KMS-11 (cell line): ENCODE measurements around the gene FADS3.

Source experiments
- H2AFZ ChIP-seq: fragments of 200-600 bp; sonication (generic); 2 replicates; pipeline ENCODE4 v1.6.1; 2016; ENCODE audit warnings: antibody characterized with exemption, mixed run types, low read depth
- H3K27ac ChIP-seq: fragments of 200-600 bp; sonication (generic); 2 replicates; pipeline ENCODE4 v1.6.1; 2016; ENCODE audit warnings: mild to moderate bottlenecking, mixed run types
- H3K27me3 ChIP-seq: fragments of 200-600 bp; sonication (generic); 2 replicates; pipeline ENCODE4 v1.6.1; 2017; ENCODE audit warnings: mild to moderate bottlenecking, low read depth, mixed run types, moderate library complexity; ENCODE audit not compliant: insufficient read depth
- H3K36me3 ChIP-seq: fragments of 200-600 bp; sonication (generic); 2 replicates; pipeline ENCODE4 v1.6.1; 2017; ENCODE audit warnings: mild to moderate bottlenecking, mixed run types; ENCODE audit not compliant: insufficient read depth
- H3K4me1 ChIP-seq: fragments of 200-600 bp; sonication (generic); 2 replicates; pipeline ENCODE4 v1.6.1; 2016; ENCODE audit warnings: mild to moderate bottlenecking, low read depth, mixed run types; ENCODE audit not compliant: poor library complexity, severe bottlenecking
- H3K4me2 ChIP-seq: fragments of 200-600 bp; sonication (generic); 2 replicates; pipeline ENCODE4 v1.7.0; 2016; ENCODE audit warnings: mild to moderate bottlenecking, mixed run types
- H3K4me3 ChIP-seq: fragments of 200-600 bp; sonication (generic); IDR thresholded peaks from 2 replicates; pipeline ENCODE4 v1.6.1; 2017; ENCODE audit warnings: low read depth, low read length, mixed read lengths; ENCODE audit not compliant: insufficient read depth
- H3K79me2 ChIP-seq: fragments of 200-600 bp; sonication (generic); 2 replicates; pipeline ENCODE4 v1.6.1; 2016; ENCODE audit warnings: low read depth, mixed run types; ENCODE audit not compliant: insufficient read depth
- H3K9ac ChIP-seq: fragments of 200-600 bp; sonication (generic); 2 replicates; pipeline ENCODE4 v1.6.1; 2016; ENCODE audit warnings: mild to moderate bottlenecking, mixed run types
- H4K20me1 ChIP-seq: fragments of 200-600 bp; sonication (generic); 2 replicates; pipeline ENCODE4 v1.6.1; 2016; ENCODE audit warnings: mild to moderate bottlenecking, mixed run types; ENCODE audit not compliant: insufficient read depth
- TF ChIP-seq, protein P1 (sequence below): fragments of 200-600 bp; sonication (generic); conservative IDR thresholded peaks from 2 replicates; pipeline ENCODE4 v1.6.1; 2017; ENCODE audit warnings: low read depth, mild to moderate bottlenecking, antibody characterized with exemption, low read length, moderate library complexity, mixed read lengths

Gene FADS3

GRCh38 chr11:61868571-61869428, 22.5 kb downstream of the FADS3 start:
- H4K20me1 ChIP-seq = no peaks in the 10 kb centered on the region
- TF ChIP-seq, protein P1, sequence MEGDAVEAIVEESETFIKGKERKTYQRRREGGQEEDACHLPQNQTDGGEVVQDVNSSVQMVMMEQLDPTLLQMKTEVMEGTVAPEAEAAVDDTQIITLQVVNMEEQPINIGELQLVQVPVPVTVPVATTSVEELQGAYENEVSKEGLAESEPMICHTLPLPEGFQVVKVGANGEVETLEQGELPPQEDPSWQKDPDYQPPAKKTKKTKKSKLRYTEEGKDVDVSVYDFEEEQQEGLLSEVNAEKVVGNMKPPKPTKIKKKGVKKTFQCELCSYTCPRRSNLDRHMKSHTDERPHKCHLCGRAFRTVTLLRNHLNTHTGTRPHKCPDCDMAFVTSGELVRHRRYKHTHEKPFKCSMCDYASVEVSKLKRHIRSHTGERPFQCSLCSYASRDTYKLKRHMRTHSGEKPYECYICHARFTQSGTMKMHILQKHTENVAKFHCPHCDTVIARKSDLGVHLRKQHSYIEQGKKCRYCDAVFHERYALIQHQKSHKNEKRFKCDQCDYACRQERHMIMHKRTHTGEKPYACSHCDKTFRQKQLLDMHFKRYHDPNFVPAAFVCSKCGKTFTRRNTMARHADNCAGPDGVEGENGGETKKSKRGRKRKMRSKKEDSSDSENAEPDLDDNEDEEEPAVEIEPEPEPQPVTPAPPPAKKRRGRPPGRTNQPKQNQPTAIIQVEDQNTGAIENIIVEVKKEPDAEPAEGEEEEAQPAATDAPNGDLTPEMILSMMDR = no peak
- H3K4me3 ChIP-seq = no peak overlapping the region
- H2AFZ ChIP-seq = no peak overlapping the region
- H3K9ac ChIP-seq = no peak overlapping the region
- no peaks in the 10 kb centered on the region for H3K36me3 ChIP-seq
- H3K79me2 ChIP-seq = no peaks in the 10 kb centered on the region
- H3K27me3 ChIP-seq = no peaks in the 10 kb centered on the region
- no peak overlapping the region for H3K4me2 ChIP-seq
- H3K27ac ChIP-seq = no peak overlapping the region
- H3K4me1 ChIP-seq = no peaks in the 10 kb centered on the region

- H3K4me2 ChIP-seq = no peak overlapping the region
- H4K20me1 ChIP-seq = no peaks in the 10 kb centered on the region
- TF ChIP-seq, protein P1 = no peak
- no peaks in the 10 kb centered on the region for H3K27me3 ChIP-seq
- H3K4me1 ChIP-seq = no peaks in the 10 kb centered on the region
- H2AFZ ChIP-seq = no peak overlapping the region
- H3K4me3 ChIP-seq = no peak overlapping the region
- no peak overlapping the region for H3K27ac ChIP-seq
- no peaks in the 10 kb centered on the region for H3K79me2 ChIP-seq
- no peaks in the 10 kb centered on the region for H3K36me3 ChIP-seq
- no peak overlapping the region for H3K9ac ChIP-seq
Measured at GRCh38 chr11:61866958-61867343, 24.4 kb downstream of the FADS3 start.

DNA sequence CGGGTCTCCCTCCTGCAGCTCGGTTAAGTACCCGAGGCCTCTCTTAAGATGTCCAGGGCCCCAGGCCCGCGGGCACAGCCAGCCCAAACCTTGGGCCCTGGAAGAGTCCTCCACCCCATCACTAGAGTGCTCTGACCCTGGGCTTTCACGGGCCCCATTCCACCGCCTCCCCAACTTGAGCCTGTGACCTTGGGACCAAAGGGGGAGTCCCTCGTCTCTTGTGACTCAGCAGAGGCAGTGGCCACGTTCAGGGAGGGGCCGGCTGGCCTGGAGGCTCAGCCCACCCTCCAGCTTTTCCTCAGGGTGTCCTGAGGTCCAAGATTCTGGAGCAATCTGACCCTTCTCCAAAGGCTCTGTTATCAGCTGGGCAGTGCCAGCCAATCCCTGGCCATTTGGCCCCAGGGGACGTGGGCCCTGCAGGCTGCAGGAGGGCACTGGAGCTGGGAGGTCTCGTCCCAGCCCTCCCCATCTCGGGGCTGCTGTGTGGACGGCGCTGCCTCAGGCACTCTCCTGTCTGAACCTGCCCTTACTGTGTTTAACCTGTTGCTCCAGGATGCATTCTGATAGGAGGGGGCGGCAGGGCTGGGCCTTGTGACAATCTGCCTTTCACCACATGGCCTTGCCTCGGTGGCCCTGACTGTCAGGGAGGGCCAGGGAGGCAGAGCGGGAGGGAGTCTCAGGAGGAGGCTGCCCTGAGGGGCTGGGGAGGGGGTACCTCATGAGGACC, 25.0 kb downstream of the FADS3 start:
- Histone ChIP-seq H3K4me3 (no peak overlapping the region), H3K9ac (no peak overlapping the region), H3K4me2 (no peak overlapping the region), H3K4me1 (no peaks in the 10 kb centered on the region), H4K20me1 (no peaks in the 10 kb centered on the region), H3K27me3 (no peaks in the 10 kb centered on the region), H3K27ac (no peak overlapping the region), H3K36me3 (no peaks in the 10 kb centered on the region), H3K79me2 (no peaks in the 10 kb centered on the region), H2AFZ (no peak overlapping the region)
- TF ChIP-seq, protein P1 = no peak

DNA sequence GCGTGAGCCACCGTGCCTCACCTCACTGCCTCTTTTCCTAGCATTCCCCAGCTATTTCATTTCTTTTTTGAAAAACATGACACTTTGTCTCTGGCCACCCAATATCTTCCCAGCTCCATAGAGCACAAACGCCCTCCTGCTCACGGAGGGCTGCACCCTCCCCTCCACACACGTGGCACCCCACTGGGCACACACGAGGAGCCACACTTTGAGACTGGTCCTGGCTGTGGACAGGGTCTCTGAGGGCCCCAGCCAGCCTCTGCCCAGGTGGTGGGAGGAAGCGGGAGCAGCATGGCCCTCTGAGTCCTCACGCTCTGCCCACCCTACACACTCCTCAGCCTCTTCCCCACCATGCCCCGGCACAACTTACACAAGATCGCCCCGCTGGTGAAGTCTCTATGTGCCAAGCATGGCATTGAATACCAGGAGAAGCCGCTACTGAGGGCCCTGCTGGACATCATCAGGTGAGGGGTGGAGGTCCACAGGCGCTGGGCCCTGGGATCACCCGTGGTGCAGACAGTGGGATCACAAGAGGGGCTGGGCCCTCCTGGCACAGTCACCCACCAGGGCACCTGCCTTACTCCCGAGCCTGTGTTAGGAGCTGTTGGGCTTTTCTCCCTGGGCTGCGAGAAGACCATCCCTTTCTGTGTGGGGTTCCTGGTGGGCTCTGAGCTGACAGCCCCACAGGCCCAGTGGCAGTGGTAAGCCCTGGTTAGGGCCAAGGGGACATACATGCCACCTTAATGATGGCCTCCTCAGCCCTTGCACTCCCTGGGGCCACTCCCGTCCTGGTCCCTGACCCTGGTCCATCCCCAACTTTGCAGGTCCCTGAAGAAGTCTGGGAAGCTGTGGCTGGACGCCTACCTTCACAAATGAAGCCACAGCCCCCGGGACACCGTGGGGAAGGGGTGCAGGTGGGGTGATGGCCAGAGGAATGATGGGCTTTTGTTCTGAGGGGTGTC, 26.2 kb downstream of the FADS3 start:
- Histone ChIP-seq H3K27ac (no peak overlapping the region), H3K79me2 (no peaks in the 10 kb centered on the region), H3K36me3 (no peaks in the 10 kb centered on the region)

More for the DNA sequence above, 26.2 kb downstream of the FADS3 start:
- H2AFZ ChIP-seq = no peak overlapping the region
- no peak overlapping the region for H3K4me3 ChIP-seq
- no peaks in the 10 kb centered on the region for H3K4me1 ChIP-seq
- no peaks in the 10 kb centered on the region for H3K27me3 ChIP-seq
- TF ChIP-seq, protein P1 = no peak
- no peak overlapping the region for H3K9ac ChIP-seq
- H4K20me1 ChIP-seq = no peaks in the 10 kb centered on the region
- no peak overlapping the region for H3K4me2 ChIP-seq
